Midbrain (tissue), 1 donor: ENCODE measurements around the gene NUP98.

Source experiments
- DNase-seq: peaks from one replicate; lab custom pipeline; 2025; lab: John Stamatoyannopoulos, UW

Gene NUP98

GRCh38 chr11:3641191-3641590 lies 156.2 kb downstream of the NUP98 start:
- no peak for DNase-seq

GRCh38 chr11:3639841-3640240 lies 157.5 kb downstream of the NUP98 start:
- DNase-seq = no peak

GRCh38 chr11:3638513-3638912 lies 158.8 kb downstream of the NUP98 start:
- no peak for DNase-seq

GRCh38 chr11:3637201-3637600 lies 160.2 kb downstream of the NUP98 start:
- DNase-seq = no peak

GRCh38 chr11:3635641-3636375 lies 161.5 kb downstream of the NUP98 start:
- DNase-seq = no peak

GRCh38 chr11:3632070-3632660 lies 165.2 kb downstream of the NUP98 start:
- no peak for DNase-seq

- DNase-seq = no peak
Measured at GRCh38 chr11:3631331-3631730, 166.0 kb downstream of the NUP98 start.

GRCh38 chr11:3627291-3627690 lies 170.1 kb downstream of the NUP98 start:
- DNase-seq = no peak

GRCh38 chr11:3626250-3626960 lies 170.9 kb downstream of the NUP98 start:
- peak; percentile 7 for DNase-seq
